HG02981 (cell line): Measurements from ENCODE around the gene RUNDC3A.

Experiments
- ATAC-seq: cut with Tn5 transposase; IDR thresholded peaks from one replicate; pipeline ENCODE4 v1.9.1; 2021; ENCODE audit warnings: mild to moderate bottlenecking, moderate library complexity; ENCODE audit not compliant: unreplicated experiment

RUNDC3A gene

DNA sequence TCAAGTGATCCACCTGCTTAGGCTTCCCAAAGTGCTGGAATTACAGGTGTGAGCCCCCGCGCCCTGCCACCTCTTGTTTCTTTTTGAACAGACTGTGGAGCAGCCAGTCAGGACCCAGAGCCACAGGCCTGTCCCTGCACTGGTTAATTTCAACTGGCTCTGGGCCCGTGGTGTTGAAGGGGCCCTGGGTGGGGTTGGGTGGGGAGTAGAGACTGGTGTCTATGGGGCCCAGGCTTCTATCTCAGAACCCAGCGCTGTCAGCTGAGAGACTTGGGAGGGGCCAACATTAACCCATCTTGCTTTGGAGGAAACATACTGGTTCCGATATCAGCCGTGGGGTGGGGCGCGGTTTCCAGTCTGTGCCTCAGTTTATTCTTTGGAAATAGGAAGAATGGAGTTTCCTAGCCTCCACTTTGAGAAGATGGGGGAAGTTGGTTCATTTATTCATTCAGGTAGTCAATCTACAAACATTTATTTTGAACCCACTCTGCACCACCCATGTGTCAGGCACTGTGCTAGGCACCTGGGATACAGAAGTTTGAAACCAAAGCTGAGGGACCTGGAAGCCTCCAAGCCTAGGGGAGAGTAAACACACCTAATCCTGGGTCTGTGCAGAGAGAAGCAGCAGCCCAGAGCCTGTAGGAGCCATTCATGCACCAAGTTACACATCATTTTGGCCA lies 24.9 kb upstream of the RUNDC3A start:
- ATAC-seq = no peak

- ATAC-seq = no peak
Observed at GRCh38 chr17:44284024-44284400, 24.4 kb upstream of the RUNDC3A start.

DNA sequence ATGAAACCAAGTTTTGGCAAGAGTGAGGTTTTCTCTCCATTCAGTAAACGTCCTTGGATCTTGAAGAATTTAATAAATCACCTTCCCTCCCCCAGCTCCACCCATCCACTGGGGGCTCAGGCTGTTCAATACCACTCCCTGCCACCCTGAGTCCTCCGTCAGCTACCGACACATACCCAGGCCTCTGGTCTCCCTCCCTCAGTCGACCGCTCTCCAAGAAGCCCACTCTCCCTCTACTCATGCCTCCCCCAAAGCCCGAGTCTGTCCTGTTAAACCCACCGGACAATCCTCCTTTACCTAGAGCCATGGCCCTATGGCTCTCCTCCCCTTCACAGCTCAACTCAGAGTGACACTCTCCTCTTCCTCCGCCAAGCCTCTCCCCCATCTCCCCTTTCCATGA lies 20.8 kb upstream of the RUNDC3A start:
- no peak for ATAC-seq

DNA sequence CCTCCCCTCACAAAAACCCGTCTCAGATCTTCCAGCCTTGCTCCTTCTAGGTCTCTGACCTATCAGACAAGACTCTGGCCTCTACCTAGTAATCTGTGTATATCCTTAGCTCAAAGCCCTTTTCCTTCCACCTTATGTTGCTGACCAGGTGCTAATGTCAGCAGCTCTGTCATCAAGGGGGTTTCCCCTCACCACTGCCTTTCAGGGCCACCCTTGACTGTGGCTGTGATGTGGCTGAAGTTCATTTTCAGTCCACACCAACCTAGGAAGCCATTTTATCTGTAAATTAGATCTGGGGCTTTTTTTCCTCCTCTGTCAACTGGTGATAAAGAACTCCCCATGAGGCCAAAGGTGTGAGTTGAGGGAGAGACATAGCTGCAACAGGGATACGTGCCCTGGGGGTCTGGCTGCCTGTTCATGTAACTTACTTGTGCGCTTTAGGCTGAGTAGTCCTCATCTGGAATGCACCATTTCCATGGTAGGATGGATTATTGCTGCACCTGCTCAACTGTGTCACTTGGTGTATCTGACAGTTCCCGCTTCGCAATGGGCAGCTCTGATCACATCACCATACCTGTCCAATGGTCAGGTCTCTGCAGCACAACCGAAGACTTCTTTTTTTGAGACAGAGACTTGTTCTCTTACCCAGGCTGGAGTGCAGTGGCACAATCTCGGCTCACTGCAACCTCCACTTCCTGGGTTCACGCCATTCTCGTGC lies 14.7 kb upstream of the RUNDC3A start:
- ATAC-seq = no peak

- ATAC-seq = no peak
Observed at GRCh38 chr17:44297975-44298374, 10.4 kb upstream of the RUNDC3A start.

GRCh38 chr17:44304651-44305050 lies 3.8 kb upstream of the RUNDC3A start:
- ATAC-seq = no peak

DNA sequence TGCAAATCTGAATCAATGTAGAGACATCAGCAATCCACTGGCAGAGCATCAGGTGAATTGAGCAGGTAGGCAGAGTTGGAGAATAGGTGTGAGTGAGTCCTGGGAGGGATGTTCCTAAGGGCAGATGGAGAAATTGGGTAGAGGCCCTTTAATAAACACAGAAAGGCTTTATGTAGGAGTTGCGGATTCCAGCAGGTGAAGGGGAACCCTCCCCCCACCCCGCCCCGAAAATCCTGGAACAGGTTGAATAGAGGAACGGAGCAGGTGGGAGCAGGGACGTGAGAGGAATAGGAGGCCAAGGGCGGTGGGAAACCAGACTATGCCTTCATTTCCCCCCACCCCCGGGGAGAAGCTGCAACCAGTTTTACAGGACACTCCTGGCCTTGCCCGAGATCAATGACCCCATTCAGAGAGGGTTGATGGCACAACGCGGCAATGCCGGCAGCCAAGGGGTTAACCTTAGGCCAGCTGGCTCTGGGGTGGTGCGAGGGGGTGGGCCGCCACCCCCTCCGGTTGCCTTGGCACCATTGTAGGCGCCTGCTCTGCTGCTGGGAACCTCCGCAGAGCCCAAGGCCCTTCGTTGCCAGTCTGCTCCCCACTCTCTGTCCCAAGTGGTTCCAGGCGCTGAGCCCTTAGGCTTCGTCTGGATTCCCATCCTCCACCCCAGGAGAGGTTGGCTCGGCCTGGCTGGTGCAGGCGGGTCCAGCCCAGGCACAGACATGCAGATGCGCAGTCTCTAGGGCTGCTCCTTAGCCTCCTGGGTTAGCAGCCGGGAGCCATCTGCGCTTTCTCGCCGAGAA lies 814 bp upstream of the RUNDC3A start:
- ATAC-seq = no peak

DNA sequence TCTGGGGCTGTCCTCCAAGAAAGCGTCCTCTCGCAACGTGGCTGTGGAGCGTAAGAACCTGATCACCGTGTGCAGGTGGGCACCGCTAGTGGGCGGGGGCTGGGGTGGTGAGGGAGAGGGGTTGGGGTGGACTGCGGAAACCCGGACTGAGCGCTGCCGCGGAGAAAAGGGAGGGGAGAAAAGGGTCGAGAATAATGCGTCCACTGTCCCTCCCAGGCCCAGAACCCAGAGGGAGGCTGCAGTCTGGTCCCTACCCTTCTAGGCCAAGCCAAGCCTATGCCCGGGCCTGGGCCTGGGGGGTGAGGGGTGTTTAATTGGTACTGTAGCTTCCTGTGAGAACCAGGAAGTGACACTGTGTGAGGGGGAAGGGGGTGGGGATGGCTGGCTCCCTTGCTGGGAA lies 464 bp downstream of the RUNDC3A start:
- ATAC-seq = no peak

- ATAC-seq = no peak
Observed at GRCh38 chr17:44309472-44309871, 1.1 kb downstream of the RUNDC3A start.

- ATAC-seq = no peak
Observed at GRCh38 chr17:44310188-44310587, 1.8 kb downstream of the RUNDC3A start.

DNA sequence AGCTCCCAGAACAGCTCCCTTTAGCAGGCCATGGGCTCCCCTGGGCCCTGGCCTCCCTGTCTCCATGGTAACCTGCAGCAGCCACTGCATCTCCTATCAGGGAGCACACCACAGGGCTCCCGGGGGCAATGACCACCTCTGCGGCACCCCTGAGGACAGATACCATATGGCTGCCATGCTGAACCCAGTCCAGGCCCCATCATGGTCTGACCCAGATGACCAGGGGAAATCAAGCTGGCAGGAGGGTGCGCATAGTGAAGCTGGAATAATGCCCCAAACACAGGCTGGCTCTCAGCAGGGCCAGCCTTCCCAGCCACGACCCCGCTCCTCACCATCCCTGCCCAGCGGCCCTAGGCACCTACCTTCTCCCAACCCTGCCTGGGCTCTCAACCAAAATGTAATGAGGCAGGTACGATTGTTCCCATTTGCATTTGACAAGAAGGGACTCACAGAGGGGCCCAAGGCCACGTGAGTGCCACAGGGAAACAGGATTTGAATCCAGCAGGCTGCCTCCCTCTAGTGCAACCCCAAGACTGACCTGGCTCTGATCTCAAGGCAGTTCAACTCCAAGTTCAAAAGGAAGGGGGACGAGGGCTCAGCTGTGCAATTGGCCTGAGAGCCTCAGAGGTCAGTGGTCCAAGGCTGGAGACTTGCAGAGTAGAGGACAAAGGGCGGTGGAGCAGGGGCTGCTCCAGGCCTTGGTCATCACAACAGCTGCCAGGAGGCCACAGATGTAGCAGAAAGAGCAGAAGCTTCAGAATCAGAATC lies 2.4 kb downstream of the RUNDC3A start:
- no peak for ATAC-seq

DNA sequence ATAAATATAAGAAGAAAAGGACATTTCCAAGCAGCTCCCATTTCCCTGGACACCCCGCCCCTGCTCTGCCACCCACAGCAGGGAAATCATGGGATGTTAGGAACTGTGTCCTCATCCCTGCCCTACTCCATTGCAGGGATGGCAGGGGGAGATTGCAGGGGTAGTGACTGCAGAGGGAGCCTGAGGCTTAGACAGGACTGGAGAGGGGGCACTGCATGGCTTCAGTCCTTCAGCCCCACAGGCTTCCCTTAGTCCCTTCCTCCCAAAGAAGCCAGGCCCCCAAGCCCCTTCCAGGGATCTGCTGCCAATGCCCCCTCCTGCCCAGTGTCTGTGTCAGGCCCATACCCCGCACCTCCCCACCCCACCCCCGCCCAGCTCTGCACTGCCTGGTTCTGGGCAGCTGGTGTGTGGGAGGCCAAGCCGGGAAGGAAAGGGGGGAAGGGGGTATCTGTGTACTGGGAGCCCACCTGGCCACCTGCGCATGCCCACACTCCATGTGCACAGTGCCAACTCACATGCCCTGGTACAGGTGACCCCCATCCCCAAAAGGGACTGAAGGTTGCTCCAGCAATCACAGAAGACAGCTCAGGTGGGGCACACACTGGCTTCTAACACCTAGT lies 3.3 kb downstream of the RUNDC3A start:
- ATAC-seq = no peak

GRCh38 chr17:44312396-44313104 lies 4.1 kb downstream of the RUNDC3A start:
- ATAC-seq = no peak

GRCh38 chr17:44314031-44314430 lies 5.6 kb downstream of the RUNDC3A start:
- ATAC-seq = no peak

DNA sequence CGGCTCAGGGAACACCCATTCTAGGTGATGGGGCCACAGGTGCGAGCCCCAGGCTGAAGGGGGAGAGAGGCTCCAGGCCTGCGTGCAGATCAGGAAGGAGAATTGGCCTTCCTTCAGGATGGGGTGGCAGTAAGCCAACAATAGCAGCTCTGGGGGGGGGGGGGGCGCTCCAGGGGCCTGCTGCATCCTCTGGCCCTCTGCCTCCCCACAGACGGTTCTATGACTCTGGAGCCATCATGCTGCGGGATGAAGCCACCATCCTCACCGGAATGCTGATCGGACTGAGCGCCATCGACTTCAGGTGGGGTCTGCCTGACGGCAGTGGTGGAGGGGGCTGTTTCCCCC lies 6.1 kb downstream of the RUNDC3A start:
- ATAC-seq = no peak

- ATAC-seq = no peak
Observed at GRCh38 chr17:44314869-44315661, 6.7 kb downstream of the RUNDC3A start.

DNA sequence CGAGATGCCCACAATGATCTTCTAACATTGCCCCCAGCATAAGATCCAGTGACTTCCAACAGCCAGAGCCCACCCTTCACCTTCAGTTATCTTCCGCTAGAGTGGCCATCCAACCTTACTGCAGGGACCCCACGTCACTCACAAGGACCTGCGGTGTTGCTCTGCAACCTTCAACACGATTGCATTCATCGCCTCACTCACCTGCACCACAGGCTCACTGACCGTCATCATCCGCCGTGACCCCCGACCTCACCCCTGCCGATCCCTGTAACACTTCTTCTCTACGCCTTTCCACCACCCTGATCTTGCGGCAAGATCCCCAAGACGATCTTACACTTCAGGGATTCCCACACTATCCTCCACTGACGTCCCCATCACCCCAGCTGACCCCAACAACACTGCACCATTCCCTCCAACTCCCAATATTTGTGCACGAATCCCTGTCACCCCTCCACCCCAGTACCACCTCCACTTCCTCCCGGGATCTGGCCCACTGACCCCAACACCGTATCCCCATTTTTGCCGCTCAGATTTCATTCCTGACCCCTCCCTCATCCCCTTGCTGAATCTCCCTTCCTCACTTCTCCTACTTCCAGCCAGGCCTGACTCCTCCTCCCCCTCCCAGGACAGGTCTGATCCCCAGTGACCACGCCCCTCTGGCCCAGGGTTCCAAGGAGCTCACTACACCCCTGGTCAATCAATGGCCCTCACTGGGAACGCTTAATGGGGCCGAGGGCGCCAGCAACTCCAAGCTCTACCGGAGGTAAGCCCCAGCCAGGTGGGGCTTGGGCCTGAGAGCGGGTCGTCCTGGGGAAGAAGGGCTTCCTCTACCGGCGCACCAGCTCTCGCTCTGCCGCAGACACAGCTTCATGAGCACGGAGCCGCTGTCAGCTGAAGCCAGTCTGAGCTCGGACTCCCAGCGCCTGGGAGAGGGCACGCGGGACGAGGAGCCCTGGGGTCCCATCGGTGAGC lies 7.6 kb downstream of the RUNDC3A start:
- ATAC-seq = no peak

GRCh38 chr17:44317545-44317944 lies 9.1 kb downstream of the RUNDC3A start:
- no peak for ATAC-seq
